Measurements from ENCODE around the gene C9orf152. TPM values are rescaled to one million over a fixed set of nuclear protein-coding genes. Genes with fewer than 3 reads are reported as not detected.

The C9orf152 gene
- total and polyA plus RNA-seq, 2 experiments from 2014 or later = not detected

DNA sequence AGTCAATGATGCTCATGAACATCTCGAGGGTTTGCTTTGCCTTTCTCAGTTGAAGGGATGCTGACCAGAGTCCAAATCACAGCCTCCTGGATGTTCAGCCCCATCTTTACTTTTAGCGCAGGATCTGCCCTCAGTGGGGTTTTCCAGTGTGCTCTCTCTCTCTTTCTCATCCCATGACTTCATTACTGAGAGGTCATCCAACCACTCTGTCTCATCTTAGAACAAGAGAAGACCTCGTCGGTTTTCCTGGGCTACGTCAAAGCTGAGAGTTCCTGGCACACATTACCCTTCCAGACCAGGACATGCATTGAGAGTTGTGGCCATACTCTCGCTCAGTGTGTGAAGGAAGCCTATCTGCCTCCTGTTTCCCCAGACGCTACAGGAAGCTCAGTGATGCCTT lies 47.3 kb downstream of the C9orf152 start (continued):
- no peak for TF ChIP-seq ZNF331 (CRISPR knock-in tag; IDR thresholded peaks at IDR 0.05; ENCODE audit: low read depth)
- no peak for TF ChIP-seq EZH2 (IDR thresholded peaks at IDR 0.05; ENCODE audit: low read depth, unreplicated experiment)
- no peak for TF ChIP-seq EZH2phosphoT487 (IDR thresholded peaks at IDR 0.05; ENCODE audit: unreplicated experiment)
- TF ChIP-seq, protein P1, sequence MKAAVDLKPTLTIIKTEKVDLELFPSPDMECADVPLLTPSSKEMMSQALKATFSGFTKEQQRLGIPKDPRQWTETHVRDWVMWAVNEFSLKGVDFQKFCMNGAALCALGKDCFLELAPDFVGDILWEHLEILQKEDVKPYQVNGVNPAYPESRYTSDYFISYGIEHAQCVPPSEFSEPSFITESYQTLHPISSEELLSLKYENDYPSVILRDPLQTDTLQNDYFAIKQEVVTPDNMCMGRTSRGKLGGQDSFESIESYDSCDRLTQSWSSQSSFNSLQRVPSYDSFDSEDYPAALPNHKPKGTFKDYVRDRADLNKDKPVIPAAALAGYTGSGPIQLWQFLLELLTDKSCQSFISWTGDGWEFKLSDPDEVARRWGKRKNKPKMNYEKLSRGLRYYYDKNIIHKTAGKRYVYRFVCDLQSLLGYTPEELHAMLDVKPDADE (IDR thresholded peaks at IDR 0.05) = no peak
- TF ChIP-seq STAT1 (IDR thresholded peaks at IDR 0.05; ENCODE audit: unreplicated experiment) = no peak
- TF ChIP-seq, protein P2, sequence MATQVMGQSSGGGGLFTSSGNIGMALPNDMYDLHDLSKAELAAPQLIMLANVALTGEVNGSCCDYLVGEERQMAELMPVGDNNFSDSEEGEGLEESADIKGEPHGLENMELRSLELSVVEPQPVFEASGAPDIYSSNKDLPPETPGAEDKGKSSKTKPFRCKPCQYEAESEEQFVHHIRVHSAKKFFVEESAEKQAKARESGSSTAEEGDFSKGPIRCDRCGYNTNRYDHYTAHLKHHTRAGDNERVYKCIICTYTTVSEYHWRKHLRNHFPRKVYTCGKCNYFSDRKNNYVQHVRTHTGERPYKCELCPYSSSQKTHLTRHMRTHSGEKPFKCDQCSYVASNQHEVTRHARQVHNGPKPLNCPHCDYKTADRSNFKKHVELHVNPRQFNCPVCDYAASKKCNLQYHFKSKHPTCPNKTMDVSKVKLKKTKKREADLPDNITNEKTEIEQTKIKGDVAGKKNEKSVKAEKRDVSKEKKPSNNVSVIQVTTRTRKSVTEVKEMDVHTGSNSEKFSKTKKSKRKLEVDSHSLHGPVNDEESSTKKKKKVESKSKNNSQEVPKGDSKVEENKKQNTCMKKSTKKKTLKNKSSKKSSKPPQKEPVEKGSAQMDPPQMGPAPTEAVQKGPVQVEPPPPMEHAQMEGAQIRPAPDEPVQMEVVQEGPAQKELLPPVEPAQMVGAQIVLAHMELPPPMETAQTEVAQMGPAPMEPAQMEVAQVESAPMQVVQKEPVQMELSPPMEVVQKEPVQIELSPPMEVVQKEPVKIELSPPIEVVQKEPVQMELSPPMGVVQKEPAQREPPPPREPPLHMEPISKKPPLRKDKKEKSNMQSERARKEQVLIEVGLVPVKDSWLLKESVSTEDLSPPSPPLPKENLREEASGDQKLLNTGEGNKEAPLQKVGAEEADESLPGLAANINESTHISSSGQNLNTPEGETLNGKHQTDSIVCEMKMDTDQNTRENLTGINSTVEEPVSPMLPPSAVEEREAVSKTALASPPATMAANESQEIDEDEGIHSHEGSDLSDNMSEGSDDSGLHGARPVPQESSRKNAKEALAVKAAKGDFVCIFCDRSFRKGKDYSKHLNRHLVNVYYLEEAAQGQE (IDR thresholded peaks at IDR 0.05; ENCODE audit: unreplicated experiment) = no peak

- peaks cover 33% of the 10 kb centered on the region for H3K79me2 ChIP-seq (replicated peaks; ENCODE audit: insufficient read depth)
- Mint-ChIP-seq H3K27ac (no peak overlapping the region), H3K4me1 (peaks cover 24% of the 10 kb centered on the region)
- no peak for TF ChIP-seq ZNF462 (CRISPR knock-in tag; IDR thresholded peaks at IDR 0.05)
- no peak for TF ChIP-seq NANOG (IDR thresholded peaks at IDR 0.05; ENCODE audit: borderline replicate concordance)
- no peak for TF ChIP-seq JUNB (IDR thresholded peaks at IDR 0.05; ENCODE audit: unreplicated experiment)
- TF ChIP-seq STAT1 (IDR thresholded peaks at IDR 0.05; ENCODE audit: unreplicated experiment) = no peak
- TF ChIP-seq, protein P1 (IDR thresholded peaks at IDR 0.05) = no peak
- TF ChIP-seq CTCF (conservative IDR thresholded peaks at IDR 0.05; ENCODE audit: low read depth in 2 of 2) = no peak
- TF ChIP-seq ZNF331 (CRISPR knock-in tag; IDR thresholded peaks at IDR 0.05; ENCODE audit: low read depth) = no peak
- no peak for TF ChIP-seq CREB1 (CRISPR knock-in tag; IDR thresholded peaks at IDR 0.05; ENCODE audit: low read depth)
Observed at GRCh38 chr9:110160123-110160522, 47.8 kb downstream of the C9orf152 start.

More at GRCh38 chr9:110160123-110160522, 47.8 kb downstream of the C9orf152 start:
- Histone ChIP-seq H3K4me3 (no peak overlapping the region), H3K9me2 (ENCODE audit: insufficient read depth) (0 out of 2 replicates have a peak, but pooled peaks cover 5% of the 10 kb centered on the region), H3K36me3 (ENCODE audit: insufficient read depth) (no peaks in the 10 kb centered on the region), H3K27ac (ENCODE audit: low read depth) (no peak overlapping the region), H3K4me2 (no peak overlapping the region), H2AFZ (no peak overlapping the region), H3F3A (replicated peaks; ENCODE audit: low read depth) (no peaks in the 10 kb centered on the region), H3K27me3 (ENCODE audit: insufficient read depth) (peaks cover 20% of the 10 kb centered on the region; the same call in 1 of the 2 replicates), H4K20me1 (replicated peaks; ENCODE audit: insufficient read depth) (peaks cover 47% of the 10 kb centered on the region), H3K4me1 (ENCODE audit: insufficient read depth) (peaks cover 15% of the 10 kb centered on the region)
- ATAC-seq = no peak
- no peak overlapping the region for H3K4me3 Mint-ChIP-seq
- DNase-seq (ENCODE audit: low spot score) = no peak
- peaks cover 25% of the 10 kb centered on the region for H3K36me3 Mint-ChIP-seq (ENCODE audit: low read depth)
- H3K9me3 Mint-ChIP-seq = no peaks in the 10 kb centered on the region
- peaks cover 7% of the 10 kb centered on the region for H3K27me3 Mint-ChIP-seq (ENCODE audit: insufficient read depth, low read depth, poor library complexity)
